Caco-2 (cell line): ENCODE measurements around the gene ADCY9. TPM values are rescaled to one million over a fixed set of nuclear protein-coding genes. Genes with fewer than 3 reads are reported as not detected.

Experiments
- BruUV-seq: library from RNA; stranded (reverse); fragments of 400-500 nt; replicated peaks from 2 replicates; lab custom pipeline; 2021; lab: Mats Ljungman, UMichigan
- CTCF ChIA-PET: fragments of 300-600 bp; sonication (Branson Sonifier 250); formaldehyde crosslinking; loops from one replicate; lab custom pipeline; 2022; ENCODE audit warnings: antibody characterized with exemption; lab: Charles Lee
- POLR2A ChIA-PET: fragments of 300-600 bp; sonication (Branson Sonifier 250); formaldehyde crosslinking; loops from one replicate; lab custom pipeline; 2022; ENCODE audit warnings: antibody characterized with exemption; lab: Charles Lee
- DNase-seq, 2 experiments: peaks; one replicate each; pipeline versions ENCODE4 v3.0.0 to v3.0.0-alpha.2; 2020 to 2022
- H3K27me3 ChIP-seq: replicated peaks from 2 replicates; pipeline ENCODE4 v1.6.0; 2011; ENCODE audit warnings: low read length; ENCODE audit not compliant: control insufficient read depth, insufficient read depth
- H3K36me3 ChIP-seq: 2 replicates; pipeline ENCODE4 v1.5.1; 2011; ENCODE audit warnings: low read length; ENCODE audit not compliant: control insufficient read depth, insufficient read depth
- H3K4me1 ChIP-seq: fragments of 250-450 bp; sonication (Bioruptor Pico); 2 replicates; pipeline ENCODE4 v1.5.1; 2020; ENCODE audit warnings: mild to moderate bottlenecking
- H3K4me3 ChIP-seq: 2 replicates; pipeline ENCODE4 v1.5.1; 2011; ENCODE audit warnings: low read depth, mild to moderate bottlenecking, control low read depth, low read length
- H3K9me3 ChIP-seq: fragments of 250-450 bp; sonication (Bioruptor Pico); 2 replicates; pipeline ENCODE4 v1.5.1; 2020; ENCODE audit warnings: mild to moderate bottlenecking, moderate library complexity
- H3K27ac Mint-ChIP-seq: one replicate; pipeline ENCODE4 v1.8.0; 2022; ENCODE audit warnings: mixed read lengths; ENCODE audit not compliant: unreplicated experiment
- H3K27me3 Mint-ChIP-seq: one replicate; pipeline ENCODE4 v1.8.0; 2022; ENCODE audit warnings: mixed read lengths; ENCODE audit not compliant: insufficient read depth, unreplicated experiment
- H3K36me3 Mint-ChIP-seq: one replicate; pipeline ENCODE4 v1.8.0; 2022; ENCODE audit warnings: mild to moderate bottlenecking, mixed read lengths; ENCODE audit not compliant: insufficient read depth, unreplicated experiment
- H3K4me1 Mint-ChIP-seq: one replicate; pipeline ENCODE4 v1.8.0; 2022; ENCODE audit warnings: low read depth, mixed read lengths; ENCODE audit not compliant: unreplicated experiment
- H3K4me3 Mint-ChIP-seq: one replicate; pipeline ENCODE4 v1.8.0; 2022; ENCODE audit warnings: mild to moderate bottlenecking, moderate library complexity, mixed read lengths; ENCODE audit not compliant: unreplicated experiment
- H3K9me3 Mint-ChIP-seq: one replicate; pipeline ENCODE4 v1.8.0; 2022; ENCODE audit warnings: mixed read lengths; ENCODE audit not compliant: unreplicated experiment
- CTCF ChIP-seq, 2 experiments: fragments of 200-600 bp in 1 of 2; IDR thresholded peaks; 1 replicate in 1 of 2; 2 replicates in 1 of 2; pipeline versions ENCODE4 v1.5.1 to v1.8.0; 2011 to 2022; ENCODE audit warnings: antibody characterized with exemption in 1 of 2, control low read depth in 1 of 2, inconsistent platforms in 1 of 2, low read depth in 1 of 2, low read length in 1 of 2, mild to moderate bottlenecking in 1 of 2, moderate library complexity in 1 of 2; ENCODE audit not compliant: insufficient read depth in 1 of 2, severe bottlenecking in 1 of 2, unreplicated experiment in 1 of 2
- intact Hi-C: fragments of 100-400 bp; cut with micrococcal nuclease; formaldehyde crosslinking; loops from one replicate; pipeline ENCODE4 v1.10.0; 2022; ENCODE audit not compliant: unreplicated experiment
- total RNA-seq: library from RNA; stranded (reverse); gene quantifications from 2 replicates; pipeline ENCODE4 v1.2.3, GENCODE V29; 2022

ADCY9 gene
- total RNA-seq, 1 experiment from 2014 or later, result 11.5 TPM

GRCh38 chr16:3919413-3919812 lies 196.8 kb downstream of the ADCY9 start:
- intact Hi-C loops, result no loop called here
- DNase-seq, result no peak
- Mint-ChIP-seq H3K9me3 (peaks cover 14% of the 10 kb centered on the region), H3K27ac (no peak overlapping the region), H3K36me3 (peaks cover 5% of the 10 kb centered on the region), H3K4me1 (no peaks in the 10 kb centered on the region), H3K4me3 (no peak overlapping the region), H3K27me3 (no peaks in the 10 kb centered on the region)
- no peaks in the 10 kb centered on the region for H3K4me1 ChIP-seq
- H3K27me3 ChIP-seq, result no peaks in the 10 kb centered on the region
- no peak for TF ChIP-seq CTCF (IDR thresholded peaks at IDR 0.05; ENCODE audit: insufficient read depth in 1 of 2, low read depth in 1 of 2, low read length in 1 of 2, severe bottlenecking in 1 of 2, unreplicated experiment in 1 of 2)
- H3K36me3 ChIP-seq, result no peaks in the 10 kb centered on the region
- H3K4me3 ChIP-seq, result no peak overlapping the region
- peaks cover 8% of the 10 kb centered on the region; the same call in 1 of the 2 replicates for H3K9me3 ChIP-seq
- POLR2A ChIA-PET, result no interaction called here
- BruUV-seq, result no TSS peak
- CTCF ChIA-PET, result no interaction called here

GRCh38 chr16:3915426-3916260 lies 200.6 kb downstream of the ADCY9 start:
- peaks cover 8% of the 10 kb centered on the region; the same call in 1 of the 2 replicates for H3K9me3 ChIP-seq
- no peaks in the 10 kb centered on the region for H3K36me3 ChIP-seq
- H3K36me3 Mint-ChIP-seq, result peaks cover 6% of the 10 kb centered on the region
- no peak overlapping the region for H3K4me3 Mint-ChIP-seq
- H3K4me1 Mint-ChIP-seq, result no peaks in the 10 kb centered on the region
- H3K4me3 ChIP-seq, result no peak overlapping the region
- no peaks in the 10 kb centered on the region for H3K27me3 ChIP-seq
- TF ChIP-seq CTCF (IDR thresholded peaks at IDR 0.05; ENCODE audit: insufficient read depth in 1 of 2, low read depth in 1 of 2, low read length in 1 of 2, severe bottlenecking in 1 of 2, unreplicated experiment in 1 of 2), result no peak
- intact Hi-C loops, result no loop called here
- ChIA-PET POLR2A (interaction anchor here (0.6 kb wide), 1 partner anchor 151 kb away, joined by 4 read pairs; no protein-coding TSS in a partner anchor), CTCF (interaction anchor here (0.5 kb wide), 1 partner anchor 267 kb away, joined by 3 read pairs; no protein-coding TSS in a partner anchor)
- H3K4me1 ChIP-seq, result no peaks in the 10 kb centered on the region
- peaks cover 14% of the 10 kb centered on the region for H3K9me3 Mint-ChIP-seq
- H3K27me3 Mint-ChIP-seq, result no peaks in the 10 kb centered on the region
- BruUV-seq, result no TSS peak
- no peak for DNase-seq
- no peak overlapping the region for H3K27ac Mint-ChIP-seq

GRCh38 chr16:3912897-3913296 lies 203.3 kb downstream of the ADCY9 start:
- no peak overlapping the region for H3K27ac Mint-ChIP-seq
- ChIA-PET POLR2A (no interaction called here), CTCF (no interaction called here)
- Histone ChIP-seq H3K27me3 (no peaks in the 10 kb centered on the region), H3K4me1 (no peaks in the 10 kb centered on the region), H3K36me3 (no peaks in the 10 kb centered on the region), H3K9me3 (no peaks in the 10 kb centered on the region), H3K4me3 (no peak overlapping the region)
- no peaks in the 10 kb centered on the region for H3K27me3 Mint-ChIP-seq
- intact Hi-C loops, result no loop called here
- DNase-seq, result no peak
- no peak overlapping the region for H3K4me3 Mint-ChIP-seq
- H3K9me3 Mint-ChIP-seq, result no peaks in the 10 kb centered on the region
- H3K36me3 Mint-ChIP-seq, result peaks cover 6% of the 10 kb centered on the region
- no peak for TF ChIP-seq CTCF (IDR thresholded peaks at IDR 0.05; ENCODE audit: insufficient read depth in 1 of 2, low read depth in 1 of 2, low read length in 1 of 2, severe bottlenecking in 1 of 2, unreplicated experiment in 1 of 2)
- no TSS peak for BruUV-seq
- H3K4me1 Mint-ChIP-seq, result no peaks in the 10 kb centered on the region

Other genes starting within 250 kb of the ADCY9 start
- 65.3 and 67.1 TPM in 2 replicates for gene CREBBP, start 235.7 kb downstream of the ADCY9 start, total RNA-seq
- gene SRL, start 125.6 kb upstream of the ADCY9 start, total RNA-seq, result not detected in 2 replicates
- 22.6 and 24.6 TPM in 2 replicates for gene TFAP4, start 156.6 kb upstream of the ADCY9 start, total RNA-seq
- gene GLIS2, start 199.6 kb upstream of the ADCY9 start, total RNA-seq, result 12.3 and 13.1 TPM in 2 replicates
- 74.1 and 76.5 TPM in 2 replicates for gene PAM16, start 234.9 kb upstream of the ADCY9 start, total RNA-seq